Pons (tissue), 1 donor: Measurements from ENCODE around the gene GNA14.
"Not testable (repeated sequence)": the region's sequence is repeated elsewhere in the genome, so short reads cannot be mapped to it uniquely, and the experiment has no call there.

Experiments used
- DNase-seq: peaks from one replicate; pipeline ENCODE4 v3.0.0-alpha.2; 2016; ENCODE audit warnings: low spot score

Gene GNA14

GRCh38 chr9:77648234-77649108 lies at the start of gene GNA14:
GNA14 (minus strand) TSS chr9:77648322; CDS start chr9:77647793, 529 bp downstream.
- DNase-seq = peak; percentile 28

- DNase-seq = no peak
These were observed 49.3 kb upstream of the GNA14 start for GRCh38 chr9:77697238-77697984.

DNA sequence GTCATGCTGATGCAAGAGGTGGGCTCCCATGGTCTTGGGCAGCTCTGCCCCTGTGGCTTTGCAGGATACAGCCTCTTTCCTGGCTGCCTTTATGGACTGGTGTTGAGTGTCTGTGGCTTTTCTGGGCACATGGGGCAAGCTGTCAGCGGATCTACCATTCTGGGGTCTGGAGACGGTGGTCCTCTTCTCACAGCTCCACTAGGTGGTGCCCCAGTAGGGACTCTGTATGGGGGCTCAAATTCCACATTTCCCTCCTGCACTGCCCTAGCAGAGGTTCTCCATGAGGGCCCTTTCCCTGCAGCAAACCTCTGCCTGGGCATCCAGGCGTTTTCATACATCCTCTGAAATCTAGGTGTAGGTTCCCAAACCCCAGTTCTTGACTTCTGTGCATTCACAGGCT lies 42.6 kb upstream of the GNA14 start:
- not testable (repeated sequence) for DNase-seq

- DNase-seq = not testable (repeated sequence)
These were observed 42.0 kb upstream of the GNA14 start for GRCh38 chr9:77690119-77690518.

GRCh38 chr9:77687737-77688136 lies 39.6 kb upstream of the GNA14 start:
- DNase-seq = not testable (repeated sequence)

- DNase-seq = no peak
These were observed 32.5 kb upstream of the GNA14 start for GRCh38 chr9:77680581-77680980.

GRCh38 chr9:77679661-77680368 lies 31.7 kb upstream of the GNA14 start:
- no peak for DNase-seq

DNA sequence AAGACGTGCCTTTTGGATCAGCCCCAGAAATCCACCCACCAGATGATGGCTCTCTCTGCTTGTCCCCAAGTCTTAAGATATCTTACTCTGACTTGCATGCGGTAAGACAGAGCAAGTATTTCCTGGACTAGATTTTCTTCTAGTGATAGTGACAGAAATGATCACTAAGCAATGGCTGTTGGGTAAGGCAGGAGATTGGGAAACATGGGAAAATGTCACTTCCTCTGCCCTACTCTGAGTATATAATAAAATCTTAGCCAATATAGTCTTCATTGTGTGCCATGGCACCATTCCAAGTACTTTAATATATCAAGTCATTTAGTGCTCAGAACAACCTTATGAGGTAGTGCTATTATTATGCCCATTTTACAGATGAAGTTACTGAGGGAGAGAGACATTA lies 31.0 kb upstream of the GNA14 start:
- DNase-seq = no peak

- DNase-seq = no peak
These were observed 29.9 kb upstream of the GNA14 start for GRCh38 chr9:77677957-77678535.

- DNase-seq = no peak
These were observed 29.3 kb upstream of the GNA14 start for GRCh38 chr9:77677397-77677796.

GRCh38 chr9:77673941-77674791 lies 26.0 kb upstream of the GNA14 start:
- DNase-seq = no peak

GRCh38 chr9:77672183-77672582 lies 24.1 kb upstream of the GNA14 start:
- DNase-seq = no peak

DNA sequence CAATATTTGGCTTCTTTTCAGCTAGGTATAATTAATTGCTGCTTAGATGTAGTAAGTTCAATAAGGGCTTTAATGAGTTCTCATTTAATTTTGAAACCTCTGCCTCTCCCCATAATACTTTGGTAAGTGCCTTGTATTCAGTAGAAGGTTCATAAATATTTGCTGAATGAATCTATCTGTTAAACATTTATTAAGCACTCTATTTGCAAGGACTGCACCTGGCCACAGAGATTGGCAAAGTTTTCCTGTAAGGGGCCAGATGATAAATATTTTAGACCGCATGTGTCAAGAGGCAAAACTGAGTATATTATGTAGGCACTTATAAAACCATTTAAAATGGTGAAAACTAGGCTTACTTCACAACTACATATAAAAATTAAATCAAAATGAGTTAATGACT lies 19.0 kb upstream of the GNA14 start:
- DNase-seq = no peak

GRCh38 chr9:77663754-77664153 lies 15.6 kb upstream of the GNA14 start:
- peak; percentile 25 for DNase-seq

GRCh38 chr9:77661566-77662085 lies 13.5 kb upstream of the GNA14 start:
- DNase-seq = no peak

GRCh38 chr9:77659926-77660325 lies 11.8 kb upstream of the GNA14 start:
- DNase-seq = no peak

DNA sequence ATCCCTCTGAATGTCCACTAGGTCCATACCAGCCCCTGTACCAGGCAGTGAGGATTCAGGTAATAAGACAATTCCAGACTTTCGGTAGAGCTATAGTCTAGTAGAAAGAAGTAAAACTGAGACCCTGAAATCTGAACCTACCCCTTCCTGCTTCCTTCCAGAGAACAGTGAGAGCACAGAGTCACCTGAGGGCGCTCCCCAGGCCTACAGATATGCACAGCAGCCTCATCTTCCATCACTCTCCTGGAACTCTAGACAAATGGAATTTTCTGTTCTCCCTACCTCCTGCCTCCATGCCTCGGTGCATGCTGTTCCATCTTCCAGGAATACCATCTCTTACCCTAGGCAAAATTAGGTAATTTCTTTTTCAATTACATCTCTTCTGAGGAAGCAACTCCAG lies 3.1 kb upstream of the GNA14 start:
- DNase-seq = no peak

DNA sequence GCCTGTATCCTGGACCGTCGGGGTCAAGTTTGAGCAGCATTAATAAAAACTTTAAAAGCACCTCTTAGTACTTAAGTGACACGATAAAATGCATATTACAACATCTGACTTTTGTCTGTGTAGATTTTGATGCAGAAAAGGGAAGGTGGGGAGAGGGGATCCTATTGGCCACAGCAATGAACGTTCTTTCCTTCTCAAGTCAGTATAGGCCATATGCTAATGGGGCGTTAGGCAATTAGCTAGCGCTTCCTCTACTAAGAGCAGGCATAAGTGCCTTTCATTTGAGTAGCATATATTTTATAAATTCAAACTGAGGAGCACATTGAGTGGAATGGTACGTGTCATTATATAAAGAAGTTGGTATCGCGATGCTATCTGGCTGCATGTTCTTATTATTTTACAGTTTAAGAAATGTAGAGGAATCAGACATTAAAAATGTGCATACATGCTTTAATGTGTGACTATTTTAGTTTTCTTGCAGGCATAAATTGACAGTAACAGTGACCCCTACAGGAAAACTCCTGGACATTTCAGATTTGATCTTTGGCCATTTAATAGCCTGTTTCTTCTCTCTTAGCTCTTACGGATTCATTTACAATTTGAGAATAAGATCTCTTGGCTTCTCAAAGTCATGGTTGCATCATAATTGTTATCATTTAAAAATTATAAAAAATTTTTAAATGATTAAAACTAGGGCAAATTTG lies 1.1 kb upstream of the GNA14 start:
- peak; percentile 66 for DNase-seq

DNA sequence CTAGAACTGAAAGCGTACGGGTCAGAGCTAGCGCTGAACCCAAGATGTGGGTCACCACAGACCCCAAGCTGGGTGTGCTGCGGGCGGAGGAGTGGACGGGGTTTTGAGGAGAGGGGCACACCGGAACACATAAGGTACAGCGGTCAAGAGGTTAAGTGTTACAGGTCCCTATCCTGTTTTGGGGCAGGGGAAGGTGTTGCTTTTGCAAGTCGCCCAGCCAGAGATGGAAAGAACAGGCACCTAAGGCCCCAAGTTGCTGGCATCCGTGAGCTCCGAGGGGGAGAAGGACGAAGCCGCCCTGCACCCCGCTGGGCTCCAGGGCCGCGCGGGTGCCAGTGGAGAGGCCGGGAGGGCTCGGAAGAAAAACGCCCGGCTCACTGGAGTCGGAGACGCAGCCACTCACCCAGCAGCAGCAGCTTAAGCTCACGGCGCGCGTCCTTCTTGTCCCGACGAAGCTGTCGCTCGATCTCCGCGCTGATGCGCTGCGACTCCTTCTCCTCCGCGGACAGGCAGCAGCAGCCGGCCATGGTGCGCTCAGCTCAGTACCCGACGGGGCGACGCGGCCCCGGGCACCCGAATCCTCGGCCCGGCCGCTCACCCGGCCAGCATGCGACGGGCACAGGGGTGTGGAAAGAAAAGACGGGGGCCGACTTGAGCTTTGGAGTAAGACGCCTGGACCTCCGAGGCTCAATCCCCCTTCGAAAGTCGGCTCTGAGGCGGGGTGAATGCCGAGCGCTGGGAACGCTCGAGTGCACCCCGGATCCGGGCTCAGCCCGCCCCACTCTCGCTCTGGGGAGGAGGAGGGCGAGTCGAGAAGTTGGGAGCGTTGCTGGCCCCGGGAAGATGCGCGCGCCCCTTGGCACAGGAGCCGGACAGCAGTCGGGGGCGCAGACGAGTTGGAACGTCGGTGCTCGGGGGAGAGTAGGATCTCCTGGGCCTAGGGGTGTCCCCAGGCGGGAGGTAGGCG lies 572 bp downstream of the GNA14 start:
- no peak for DNase-seq
